H1 (cell line): ENCODE results near the gene CAMTA2. TPM values are rescaled to one million over a fixed set of nuclear protein-coding genes. Genes with fewer than 3 reads are reported as not detected.

Experiments used
- CTCF ChIA-PET: fragments of 300-600 bp; sonication (Branson Sonifier 250); formaldehyde crosslinking; loops from one replicate; lab custom pipeline; 2021; ENCODE audit not compliant: partially characterized antibody; lab: Charles Lee
- POLR2A ChIA-PET: fragments of 300-600 bp; sonication (Branson Sonifier 250); formaldehyde crosslinking; loops from one replicate; lab custom pipeline; 2021; ENCODE audit warnings: inconsistent platforms; ENCODE audit not compliant: partially characterized antibody; lab: Charles Lee
- DNase-seq, 2 experiments: peaks; one replicate each; pipeline versions ENCODE4 v3.0.0 to v3.0.0-alpha.2; 2010 to 2022; ENCODE audit warnings: low spot score in 2 of 2, low read depth in 1 of 2, mixed read lengths in 1 of 2
- FAIRE-seq: peaks from 2 replicates; lab custom pipeline; 2011; peaks lifted over from hg19 to GRCh38; lab: Jason Lieb, UNC
- H2AFZ ChIP-seq: 2 replicates; pipeline ENCODE4 v1.8.1; 2012; ENCODE audit warnings: low read length, inconsistent platforms
- H2AK5ac ChIP-seq: 2 replicates; pipeline ENCODE4 v1.6.1; 2013; ENCODE audit warnings: low read depth, low read length
- H2BK120ac ChIP-seq: replicated peaks from 2 replicates; pipeline ENCODE3; 2013; ENCODE audit warnings: low read depth, low read length, inconsistent platforms
- H2BK12ac ChIP-seq: 2 replicates; pipeline ENCODE4 v1.6.1; 2013; ENCODE audit warnings: low read depth, low read length
- H2BK15ac ChIP-seq: 2 replicates; pipeline ENCODE4 v1.6.1; 2013; ENCODE audit warnings: low read length
- H2BK20ac ChIP-seq: 2 replicates; pipeline ENCODE4 v1.6.1; 2013; ENCODE audit warnings: low read length
- H2BK5ac ChIP-seq: 2 replicates; pipeline ENCODE4 v1.6.1; 2013; ENCODE audit warnings: low read depth, low read length
- H3K14ac ChIP-seq: 2 replicates; pipeline ENCODE4 v1.6.1; 2013; ENCODE audit warnings: inconsistent platforms; ENCODE audit not compliant: insufficient read length
- H3K18ac ChIP-seq: 2 replicates; pipeline ENCODE4 v1.6.1; 2013; ENCODE audit warnings: low read length; ENCODE audit errors: extremely low read depth
- H3K23ac ChIP-seq: 2 replicates; pipeline ENCODE4 v1.6.1; 2013; ENCODE audit warnings: inconsistent platforms; ENCODE audit not compliant: insufficient read length
- H3K23me2 ChIP-seq: 2 replicates; pipeline ENCODE4 v1.6.1; 2013; ENCODE audit warnings: low read depth, low read length
- H3K27ac ChIP-seq: 2 replicates; pipeline ENCODE4 v1.6.1; 2011; ENCODE audit warnings: low read depth, low read length, inconsistent platforms
- H3K27me3 ChIP-seq, 4 experiments: replicated peaks in 1 of 4; 1 replicate in 1 of 4; 2 replicates in 3 of 4; pipeline versions ENCODE4 v1.6.1 to v1.8.1; 2011 to 2013; ENCODE audit warnings: low read length in 3 of 4, mild to moderate bottlenecking in 3 of 4, inconsistent platforms in 2 of 4, mixed read lengths in 2 of 4, moderate library complexity in 1 of 4; ENCODE audit not compliant: control insufficient read depth in 3 of 4, insufficient read depth in 3 of 4; ENCODE audit errors: extremely low read depth in 1 of 4
- H3K36me3 ChIP-seq, 4 experiments: 2 replicates each; pipeline versions ENCODE4 v1.6.1 to v1.8.1; 2011 to 2013; ENCODE audit warnings: mild to moderate bottlenecking in 4 of 4, low read length in 3 of 4, moderate library complexity in 2 of 4, control low read depth in 1 of 4, inconsistent platforms in 1 of 4; ENCODE audit not compliant: insufficient read depth in 4 of 4, control insufficient read depth in 2 of 4
- H3K4ac ChIP-seq: replicated peaks from 2 replicates; pipeline ENCODE3; 2013; ENCODE audit warnings: low read length, low read depth, mixed read lengths, inconsistent platforms; ENCODE audit not compliant: insufficient read length
- H3K4me1 ChIP-seq, 4 experiments: replicated peaks in 1 of 4; 1 replicate in 1 of 4; 2 replicates in 3 of 4; pipeline versions ENCODE4 v1.6.1 to v1.8.1; 2011 to 2013; ENCODE audit warnings: low read length in 3 of 4, inconsistent platforms in 2 of 4, mixed read lengths in 1 of 4; ENCODE audit not compliant: insufficient read depth in 4 of 4, control insufficient read depth in 3 of 4
- H3K4me2 ChIP-seq, 2 experiments: 2 replicates each; pipeline versions ENCODE4 v1.6.1 to v1.8.1; 2011 to 2013; ENCODE audit warnings: low read depth in 2 of 2, low read length in 2 of 2, control low read depth in 1 of 2, inconsistent platforms in 1 of 2, mild to moderate bottlenecking in 1 of 2; ENCODE audit not compliant: insufficient read depth in 1 of 2
- H3K4me3 ChIP-seq, 4 experiments: fragments of 200-600, 300-600 bp in 1 of 4; sonication (generic), shearing (Covaris generic), sonication (Bioruptor Twin) in 1 of 4; 2 replicates each; pipeline versions ENCODE4 v1.5.1 to v1.8.1; 2011 to 2016; ENCODE audit warnings: low read length in 4 of 4, low read depth in 3 of 4, control low read depth in 2 of 4, inconsistent platforms in 2 of 4, mild to moderate bottlenecking in 2 of 4, mixed read lengths in 1 of 4, moderate library complexity in 1 of 4; ENCODE audit not compliant: insufficient read depth in 2 of 4; ENCODE audit errors: extremely low read depth in 1 of 4
- H3K56ac ChIP-seq: replicated peaks from 2 replicates; pipeline ENCODE3; 2013; ENCODE audit warnings: low read depth, mild to moderate bottlenecking, mixed read lengths, low read length, inconsistent platforms; ENCODE audit not compliant: insufficient read length
- H3K79me1 ChIP-seq: 2 replicates; pipeline ENCODE4 v1.6.1; 2013; ENCODE audit warnings: low read depth, low read length, control low read depth
- H3K79me2 ChIP-seq, 2 experiments: 2 replicates each; pipeline versions ENCODE4 v1.6.1 to v1.8.1; 2012 to 2013; ENCODE audit warnings: low read length in 2 of 2, mild to moderate bottlenecking in 2 of 2, inconsistent platforms in 1 of 2; ENCODE audit not compliant: insufficient read depth in 2 of 2, control insufficient read depth in 1 of 2
- H3K9ac ChIP-seq, 4 experiments: replicated peaks in 1 of 4; 1 replicate in 1 of 4; 2 replicates in 3 of 4; pipeline versions ENCODE4 v1.6.1 to v1.8.1; 2011 to 2013; ENCODE audit warnings: low read depth in 3 of 4, low read length in 3 of 4, control low read depth in 2 of 4, mild to moderate bottlenecking in 2 of 4, moderate library complexity in 2 of 4, inconsistent platforms in 1 of 4; ENCODE audit errors: extremely low read depth in 1 of 4
- H3K9me3 ChIP-seq, 2 experiments: 2 replicates each; pipeline versions ENCODE4 v1.6.1 to v1.8.1; 2012 to 2013; ENCODE audit warnings: mild to moderate bottlenecking in 2 of 2, moderate library complexity in 2 of 2, control low read depth in 1 of 2, inconsistent platforms in 1 of 2, low read depth in 1 of 2, low read length in 1 of 2, mixed read lengths in 1 of 2; ENCODE audit not compliant: insufficient read depth in 2 of 2
- H4K20me1 ChIP-seq, 2 experiments: replicated peaks in 1 of 2; 2 replicates each; pipeline versions ENCODE3 to v1.8.1; 2011 to 2013; ENCODE audit warnings: inconsistent platforms in 2 of 2, low read length in 2 of 2, mild to moderate bottlenecking in 1 of 2; ENCODE audit not compliant: insufficient read depth in 2 of 2, control insufficient read depth in 1 of 2
- H4K5ac ChIP-seq: 2 replicates; pipeline ENCODE4 v1.6.1; 2013; ENCODE audit warnings: low read length, low read depth, mixed read lengths, inconsistent platforms; ENCODE audit not compliant: insufficient read length
- H4K8ac ChIP-seq: 2 replicates; pipeline ENCODE4 v1.8.0; 2013; ENCODE audit warnings: mild to moderate bottlenecking, moderate library complexity, low read length, inconsistent platforms; ENCODE audit not compliant: insufficient read depth; ENCODE audit errors: extremely low read depth
- H4K91ac ChIP-seq: replicated peaks from 2 replicates; pipeline ENCODE3; 2013; ENCODE audit warnings: low read length, mixed read lengths, inconsistent platforms; ENCODE audit not compliant: insufficient read length
- CREB1 ChIP-seq: IDR thresholded peaks from 2 replicates; pipeline ENCODE4 v1.6.1; 2012; ENCODE audit warnings: inconsistent platforms
- EGR1 ChIP-seq: IDR thresholded peaks from 2 replicates; pipeline ENCODE4 v1.6.1; 2011; ENCODE audit warnings: low read depth, low read length, borderline replicate concordance
- JUN ChIP-seq: IDR thresholded peaks from 2 replicates; pipeline ENCODE4 v1.6.1; 2011; ENCODE audit warnings: low read depth, mild to moderate bottlenecking, improper control_type of control experiment, low read length
- POU5F1 ChIP-seq: IDR thresholded peaks from 2 replicates; pipeline ENCODE4 v1.6.1; 2011; ENCODE audit warnings: low read depth, mild to moderate bottlenecking, low read length, moderate library complexity
- RAD21 ChIP-seq, 2 experiments: IDR thresholded peaks in 1 of 2; conservative IDR thresholded peaks in 1 of 2; 2 replicates each; pipeline ENCODE4 v1.6.1; 2011; ENCODE audit warnings: low read depth in 2 of 2, low read length in 2 of 2, improper control_type of control experiment in 1 of 2, inconsistent platforms in 1 of 2, mild to moderate bottlenecking in 1 of 2, moderate library complexity in 1 of 2
- SP4 ChIP-seq: IDR thresholded peaks from 2 replicates; pipeline ENCODE4 v1.6.1; 2012; ENCODE audit warnings: low read length, inconsistent platforms
- TAF7 ChIP-seq: optimal IDR thresholded peaks from 2 replicates; pipeline ENCODE3; 2011; ENCODE audit warnings: low read depth, mild to moderate bottlenecking, inconsistent platforms, low read length, moderate library complexity, borderline replicate concordance
- WGBS, 2 experiments: shearing (Covaris generic) in 1 of 2; methylation state at CpG; one replicate each; pipeline versions ENCODE4 v1.1.6 to v1.1.7; 2013 to 2015; ENCODE audit warnings: low lambda C conversion rate in 2 of 2, mixed read lengths in 2 of 2, inconsistent platforms in 1 of 2, low coverage in 1 of 2, missing lambda C conversion rate in 1 of 2; ENCODE audit not compliant: insufficient replicate concordance in 2 of 2, insufficient coverage in 1 of 2, insufficient read length in 1 of 2; ENCODE audit errors: extremely low coverage in 1 of 2, missing lambda C conversion rate in 1 of 2; 5-methylcytosine and 5-hydroxymethylcytosine counted together
- polyA plus RNA-seq, 7 experiments: library from polyadenylated mRNA; depleted of rRNA in 3 of 7; stranded (reverse) in 5 of 7; unstranded in 2 of 7; fragments of >200 nt in 5 of 7; fragments of 200-250 nt in 2 of 7; gene quantifications; 1 replicate in 5 of 7; 2 replicates in 1 of 7; 4 replicates in 1 of 7; pipeline versions ENCODE4 v1.2.1 to v1.2.3, GENCODE V29; 2011 to 2013; ENCODE audit warnings: missing spikeins in 2 of 7, mixed read lengths in 2 of 7
- total RNA-seq: library from RNA; stranded (reverse); fragmentation: NEBNext Ultra II Directional; extraction: Animal tissue kit (Norgen Biotek cat#: 25700); gene quantifications from 2 replicates; pipeline ENCODE4 v1.2.1, GENCODE V29; 2021

CAMTA2 gene
- total and polyA plus RNA-seq, 2 of the 8 experiments (the other 6 are each of a cell fraction or from before 2014, with no cell fraction given): 5.5 to 12.0 TPM

- POLR2A ChIA-PET: interaction anchor here (0.7 to 32.4 kb wide), 8 partner anchors 12 to 308 kb away, joined by 3 to 987 read pairs (median 7); partner anchors contain the start of genes CAMTA2, CHRNE, ENO3 and INCA1
- Histone ChIP-seq H3K14ac (no peak overlapping the region), H3K23me2 (peaks cover 7% of the 10 kb centered on the region), H3K4ac (no peak overlapping the region), H2AFZ (no peak overlapping the region), H3K36me3 (peaks cover 0 to 11% (median 0%) of the 10 kb centered on the region in 4 experiments; a peak in 2 of 8 replicates), H2BK120ac (no peak overlapping the region), H2BK5ac (no peak overlapping the region), H3K18ac (no peak overlapping the region), H3K9me3 (no peaks in the 10 kb centered on the region), H4K91ac (no peak overlapping the region), H4K8ac (no peak overlapping the region), H4K5ac (no peak overlapping the region), H2BK12ac (no peak overlapping the region), H3K9ac (no peak overlapping the region), H3K27me3 (peaks cover 0 to 47% (median 34%) of the 10 kb centered on the region in 4 experiments; a peak in 6 of 7 replicates), H3K27ac (no peak overlapping the region), H3K4me3 (no peak overlapping the region), H2BK20ac (no peak overlapping the region), H3K56ac (no peak overlapping the region), H3K79me1 (0 out of 2 replicates have a peak, but pooled peaks cover 3% of the 10 kb centered on the region), H3K4me2 (no peak overlapping the region), H3K23ac (no peak overlapping the region), H4K20me1 (peaks cover 2 to 13% of the 10 kb centered on the region in 2 experiments), H2AK5ac (no peak overlapping the region), H3K79me2 (peaks cover 0 to 12% of the 10 kb centered on the region in 2 experiments; a peak in 1 of 4 replicates), H2BK15ac (no peak overlapping the region), H3K4me1 (peaks cover 0 to 13% (median 6%) of the 10 kb centered on the region in 4 experiments; a peak in 5 of 7 replicates)
- FAIRE-seq (no peak), DNase-seq (no peak)
- WGBS, 2 experiments: 91% methylated on average over 10 of the region's 10 CpGs; no CpG with 5 or more reads in 1 of the 2 experiments
- CTCF ChIA-PET: interaction anchor here (0.8 to 2.8 kb wide), 4 partner anchors 13 to 64 kb away, joined by 3 to 15 read pairs (median 4); partner anchors contain the start of genes CAMTA2 and GP1BA
- TF ChIP-seq RAD21 (IDR thresholded peaks at IDR 0.05 in 1 of 2, conservative IDR thresholded peaks at IDR 0.05 in 1 of 2; ENCODE audit: low read depth in 2 of 2, low read length in 2 of 2) (no peak), JUN (no peak), TAF7 (no peak), SP4 (no peak), POU5F1 (no peak), CREB1 (no peak), EGR1 (no peak)
Measured at GRCh38 chr17:4973256-4974114, 14.0 kb downstream of the CAMTA2 start.
